Astrocyte of the cerebellum (primary cell): Measurements from ENCODE around the gene NRN1L.
A peak's percentile ranks its signal among the peaks of the same experiment; 100 is the strongest.

Experiments used
- DNase-seq: peaks from one replicate; pipeline ENCODE4 v3.0.0-alpha.2; 2011; ENCODE audit warnings: low read depth
- H3K4me3 ChIP-seq: 2 replicates; pipeline ENCODE4 v1.5.1; 2011; ENCODE audit warnings: mild to moderate bottlenecking, low read depth, low read length, moderate library complexity
- in situ Hi-C: cut with HindIII; loops from 2 replicates; pipeline ENCODE4 v1.10.0; 2017; ENCODE audit warnings: low sequenced_read_pairs
- TF ChIP-seq, protein P1 (sequence below): IDR thresholded peaks from 2 replicates; pipeline ENCODE4 v1.5.1; 2012; ENCODE audit warnings: low read length, low read depth, moderate library complexity, mild to moderate bottlenecking; ENCODE audit errors: missing control alignments

NRN1L gene

GRCh38 chr16:67853670-67854069 is 31.0 kb upstream of the NRN1L start:
- TF ChIP-seq, protein P1, sequence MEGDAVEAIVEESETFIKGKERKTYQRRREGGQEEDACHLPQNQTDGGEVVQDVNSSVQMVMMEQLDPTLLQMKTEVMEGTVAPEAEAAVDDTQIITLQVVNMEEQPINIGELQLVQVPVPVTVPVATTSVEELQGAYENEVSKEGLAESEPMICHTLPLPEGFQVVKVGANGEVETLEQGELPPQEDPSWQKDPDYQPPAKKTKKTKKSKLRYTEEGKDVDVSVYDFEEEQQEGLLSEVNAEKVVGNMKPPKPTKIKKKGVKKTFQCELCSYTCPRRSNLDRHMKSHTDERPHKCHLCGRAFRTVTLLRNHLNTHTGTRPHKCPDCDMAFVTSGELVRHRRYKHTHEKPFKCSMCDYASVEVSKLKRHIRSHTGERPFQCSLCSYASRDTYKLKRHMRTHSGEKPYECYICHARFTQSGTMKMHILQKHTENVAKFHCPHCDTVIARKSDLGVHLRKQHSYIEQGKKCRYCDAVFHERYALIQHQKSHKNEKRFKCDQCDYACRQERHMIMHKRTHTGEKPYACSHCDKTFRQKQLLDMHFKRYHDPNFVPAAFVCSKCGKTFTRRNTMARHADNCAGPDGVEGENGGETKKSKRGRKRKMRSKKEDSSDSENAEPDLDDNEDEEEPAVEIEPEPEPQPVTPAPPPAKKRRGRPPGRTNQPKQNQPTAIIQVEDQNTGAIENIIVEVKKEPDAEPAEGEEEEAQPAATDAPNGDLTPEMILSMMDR: no peak
- in situ Hi-C loops: no loop called here
- DNase-seq: no peak
- no peak overlapping the region for H3K4me3 ChIP-seq

- no peak overlapping the region for H3K4me3 ChIP-seq
- in situ Hi-C loops: no loop called here
- TF ChIP-seq, protein P1: no peak
- DNase-seq: no peak
These were observed 28.9 kb upstream of the NRN1L start for GRCh38 chr16:67855789-67856188.

- no peak for DNase-seq
- in situ Hi-C loops: no loop called here
- H3K4me3 ChIP-seq: no peak overlapping the region
- TF ChIP-seq, protein P1: no peak
These were observed 27.6 kb upstream of the NRN1L start for GRCh38 chr16:67856927-67857546.

DNA sequence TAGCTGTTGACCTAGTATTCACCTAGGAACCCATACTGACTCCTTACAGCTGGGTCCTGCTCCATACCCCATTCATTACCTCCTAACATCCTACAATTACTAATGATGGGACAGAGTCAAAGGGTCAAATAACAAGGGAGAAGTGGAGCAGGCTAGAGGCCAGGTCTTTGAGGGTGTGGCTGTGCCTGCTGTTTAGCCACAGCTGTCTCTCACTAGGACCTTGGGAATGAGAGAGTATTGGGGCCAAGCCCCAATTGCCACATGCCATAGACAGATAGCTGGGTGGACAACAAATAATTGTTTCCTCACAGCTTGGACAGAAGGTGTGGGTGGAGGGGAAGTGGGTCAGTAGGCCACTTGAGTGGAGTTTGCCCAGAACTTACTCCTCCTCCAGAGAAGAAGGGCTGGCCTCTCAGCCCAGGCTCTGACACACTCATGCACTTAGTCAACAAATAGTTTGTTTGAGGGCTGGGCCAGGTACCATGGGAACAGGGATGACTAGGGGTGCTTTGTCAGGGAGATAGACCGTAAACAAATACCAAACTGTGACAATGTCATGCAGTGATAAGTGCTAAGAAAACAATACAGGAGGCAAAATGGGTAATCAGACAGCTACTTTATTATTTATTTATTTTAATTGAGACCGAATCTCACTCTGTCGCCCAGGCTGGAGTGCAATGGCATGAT is 27.0 kb upstream of the NRN1L start:
- no peak overlapping the region for H3K4me3 ChIP-seq
- TF ChIP-seq, protein P1: no peak
- DNase-seq: peak; percentile 65
- in situ Hi-C loops: no loop called here

- DNase-seq: no peak
- no peak overlapping the region for H3K4me3 ChIP-seq
- in situ Hi-C loops: no loop called here
- TF ChIP-seq, protein P1: no peak
These were observed 26.2 kb upstream of the NRN1L start for GRCh38 chr16:67858500-67858899.

GRCh38 chr16:67860589-67861398 is 23.9 kb upstream of the NRN1L start:
- no peak for DNase-seq
- TF ChIP-seq, protein P1: no peak
- H3K4me3 ChIP-seq: no peak overlapping the region
- in situ Hi-C loops: loop anchor here (5.0 kb wide), 1 partner anchor 38 kb away; no protein-coding TSS in a partner anchor
